Loucy (cell line): Measurements from ENCODE around the gene MCTP2.

Source experiments
- H2AFZ ChIP-seq: fragments of 200-600 bp; sonication (generic); 2 replicates; pipeline ENCODE4 v1.6.0; 2016; ENCODE audit warnings: antibody characterized with exemption, mild to moderate bottlenecking, low read length, moderate library complexity
- H3F3A ChIP-seq: fragments of 200-600 bp; 2 replicates; pipeline ENCODE4 v1.6.0; 2016; ENCODE audit warnings: antibody characterized with exemption, low read depth, mild to moderate bottlenecking
- H3K27me3 ChIP-seq: fragments of 200-600 bp; sonication (generic); 2 replicates; pipeline ENCODE4 v1.6.1; 2014; ENCODE audit warnings: low read length, mild to moderate bottlenecking; ENCODE audit not compliant: insufficient read depth, poor library complexity, severe bottlenecking
- H3K36me3 ChIP-seq: fragments of 200-600 bp; sonication (generic); 2 replicates; pipeline ENCODE4 v1.6.1; 2016; ENCODE audit warnings: low read length; ENCODE audit not compliant: insufficient read depth
- H3K4me1 ChIP-seq: fragments of 200-600 bp; sonication (generic); 2 replicates; pipeline ENCODE4 v1.5.1; 2014; ENCODE audit warnings: low read length, mild to moderate bottlenecking; ENCODE audit not compliant: insufficient read depth, poor library complexity, severe bottlenecking
- H3K4me2 ChIP-seq: fragments of 200-600 bp; sonication (generic); 2 replicates; pipeline ENCODE4 v1.6.0; 2014; ENCODE audit warnings: antibody characterized with exemption, low read length, low read depth, mild to moderate bottlenecking; ENCODE audit not compliant: poor library complexity, severe bottlenecking
- H3K4me3 ChIP-seq: fragments of 200-600 bp; sonication (generic); 2 replicates; pipeline ENCODE4 v1.5.1; 2014; ENCODE audit warnings: low read length, mild to moderate bottlenecking, mixed read lengths; ENCODE audit not compliant: poor library complexity, severe bottlenecking
- H3K79me2 ChIP-seq: fragments of 200-600 bp; sonication (generic); 2 replicates; pipeline ENCODE4 v1.6.1; 2014; ENCODE audit warnings: low read length; ENCODE audit not compliant: insufficient read depth
- H3K9ac ChIP-seq: fragments of 200-600 bp; sonication (generic); 2 replicates; pipeline ENCODE4 v1.6.0; 2014; ENCODE audit warnings: mild to moderate bottlenecking, low read depth, low read length, moderate library complexity; ENCODE audit not compliant: poor library complexity, severe bottlenecking
- H3K9me2 ChIP-seq: fragments of 200-600 bp; sonication (generic); replicated peaks from 2 replicates; pipeline ENCODE4 v1.6.1; 2016; ENCODE audit warnings: low read depth, low read length, mixed read lengths
- H3K9me3 ChIP-seq: fragments of 200-600 bp; sonication (generic); 2 replicates; pipeline ENCODE4 v1.6.1; 2014; ENCODE audit warnings: mild to moderate bottlenecking, antibody characterized with exemption, low read length, low read depth; ENCODE audit not compliant: insufficient read depth
- H4K20me1 ChIP-seq: fragments of 200-600 bp; sonication (generic); 2 replicates; pipeline ENCODE4 v1.6.0; 2014; ENCODE audit warnings: antibody characterized with exemption, low read length, mild to moderate bottlenecking; ENCODE audit not compliant: insufficient read depth, poor library complexity, severe bottlenecking
- CTCF ChIP-seq: fragments of 200-600 bp; sonication (generic); conservative IDR thresholded peaks from 2 replicates; pipeline ENCODE4 v1.5.1; 2014; ENCODE audit warnings: mild to moderate bottlenecking, antibody characterized with exemption, low read length
- EZH2phosphoT487 ChIP-seq: fragments of 200-600 bp; IDR thresholded peaks from 2 replicates; pipeline ENCODE4 v1.6.1; 2018; ENCODE audit warnings: antibody characterized with exemption, mild to moderate bottlenecking, moderate library complexity, borderline replicate concordance

Gene MCTP2

GRCh38 chr15:94379986-94380385, 148.6 kb downstream of the MCTP2 start:
- Histone ChIP-seq H3K36me3 (peaks cover 93% of the 10 kb centered on the region), H3K9ac (no peak overlapping the region), H3K27me3 (no peaks in the 10 kb centered on the region), H3K79me2 (no peaks in the 10 kb centered on the region), H3K4me2 (no peak overlapping the region), H3K4me1 (no peaks in the 10 kb centered on the region), H4K20me1 (peaks cover 6% of the 10 kb centered on the region), H3F3A (no peaks in the 10 kb centered on the region), H3K9me3 (no peaks in the 10 kb centered on the region), H3K4me3 (no peak overlapping the region), H3K9me2 (no peaks in the 10 kb centered on the region), H2AFZ (no peak overlapping the region)
- no peak for TF ChIP-seq CTCF
- no peak for TF ChIP-seq EZH2phosphoT487

GRCh38 chr15:94380798-94381197, 149.4 kb downstream of the MCTP2 start:
- peaks cover 6% of the 10 kb centered on the region for H4K20me1 ChIP-seq

GRCh38 chr15:94381384-94381783, 150.0 kb downstream of the MCTP2 start:
- Histone ChIP-seq H2AFZ (no peak overlapping the region), H3K79me2 (no peaks in the 10 kb centered on the region), H3K9me2 (no peaks in the 10 kb centered on the region), H3K4me2 (no peak overlapping the region), H3K36me3 (peaks cover 92% of the 10 kb centered on the region), H3K9me3 (no peaks in the 10 kb centered on the region), H3K4me3 (no peak overlapping the region), H4K20me1 (peaks cover 6% of the 10 kb centered on the region), H3K4me1 (no peaks in the 10 kb centered on the region), H3F3A (no peaks in the 10 kb centered on the region), H3K9ac (no peak overlapping the region), H3K27me3 (no peaks in the 10 kb centered on the region)
- TF ChIP-seq CTCF (no peak), EZH2phosphoT487 (no peak)

More at GRCh38 chr15:94380798-94381197, 149.4 kb downstream of the MCTP2 start:
- H3F3A ChIP-seq, result no peaks in the 10 kb centered on the region
- H2AFZ ChIP-seq, result no peak overlapping the region
- no peak overlapping the region for H3K9ac ChIP-seq
- no peak for TF ChIP-seq EZH2phosphoT487
- no peak for TF ChIP-seq CTCF
- no peaks in the 10 kb centered on the region for H3K9me3 ChIP-seq
- H3K79me2 ChIP-seq, result no peaks in the 10 kb centered on the region
- H3K4me2 ChIP-seq, result no peak overlapping the region
- no peaks in the 10 kb centered on the region for H3K9me2 ChIP-seq
- no peak overlapping the region for H3K4me3 ChIP-seq
- no peaks in the 10 kb centered on the region for H3K27me3 ChIP-seq
- no peaks in the 10 kb centered on the region for H3K4me1 ChIP-seq
- peaks cover 92% of the 10 kb centered on the region for H3K36me3 ChIP-seq
